HCT116 (cell line): ENCODE data around the gene TMOD1. TPM values are rescaled to one million over a fixed set of nuclear protein-coding genes. Genes with fewer than 3 reads are reported as not detected.

Experiments used
- ATAC-seq: fragments of 200-7000 bp; cut with Tn5 transposase; 2 replicates; pipeline ENCODE4 v1.9.1; 2020; ENCODE audit warnings: mild to moderate bottlenecking, moderate library complexity
- BruUV-seq: library from RNA; stranded (reverse); fragments of 400-500 nt; replicated peaks from 2 replicates; lab custom pipeline; 2021; lab: Mats Ljungman, UMichigan
- CTCF ChIA-PET: fragments of 300-600 bp; sonication (Branson Sonifier 250); formaldehyde crosslinking; loops from one replicate; lab custom pipeline; 2021; ENCODE audit warnings: antibody characterized with exemption; lab: Charles Lee
- POLR2A ChIA-PET: fragments of 300-600, 350-600 bp; sonication (Branson Sonifier 250); formaldehyde crosslinking; loops from one replicate; lab custom pipeline; 2021; ENCODE audit warnings: antibody characterized with exemption; lab: Charles Lee
- RAD21 ChIA-PET, 2 experiments: fragments of 300-600 bp; sonication (Branson Sonifier 250); formaldehyde crosslinking; loops; one replicate each; lab custom pipeline; 2023; ENCODE audit warnings: low total read pairs in 2 of 2; ENCODE audit not compliant: uncharacterized antibody in 2 of 2, unreplicated experiment in 2 of 2, low non-redundant PET in 1 of 2; lab: Charles Lee
- DNase-seq: peaks from one replicate; pipeline ENCODE4 v3.0.0-alpha.2; 2010; ENCODE audit warnings: low read depth, low spot score
- H2AFZ ChIP-seq: fragments of 200-600 bp; shearing (Covaris generic), sonication (generic); 2 replicates; pipeline ENCODE4 v1.6.1; 2017; ENCODE audit warnings: low read depth, mixed run types, mixed read lengths, antibody characterized with exemption, low read length; ENCODE audit not compliant: poor library complexity, severe bottlenecking
- H3K27ac ChIP-seq: 2 replicates; pipeline ENCODE4 v1.5.1; 2012; ENCODE audit warnings: low read depth, low read length
- H3K27me3 ChIP-seq: fragments of 200-600 bp; sonication (generic); 2 replicates; pipeline ENCODE4 v1.6.1; 2016; ENCODE audit warnings: mixed run types, low read length, mixed read lengths; ENCODE audit not compliant: insufficient read depth
- H3K36me3 ChIP-seq, 2 experiments: fragments of 200-500 bp in 1 of 2; fragments of 200-600 bp in 1 of 2; sonication (Bioruptor generic) in 1 of 2; sonication (generic) in 1 of 2; 2 replicates each; pipeline versions ENCODE4 v1.5.1 to v1.6.1; 2014 to 2016; ENCODE audit warnings: low read length in 2 of 2, inconsistent platforms in 1 of 2, mixed read lengths in 1 of 2, mixed run types in 1 of 2; ENCODE audit not compliant: insufficient read depth in 2 of 2, control insufficient read depth in 1 of 2
- H3K4me1 ChIP-seq, 2 experiments: fragments of 200-600 bp in 1 of 2; sonication (generic) in 1 of 2; 2 replicates each; pipeline versions ENCODE4 v1.5.1 to v1.6.1; 2012 to 2017; ENCODE audit warnings: low read length in 2 of 2, inconsistent platforms in 1 of 2, mild to moderate bottlenecking in 1 of 2, mixed read lengths in 1 of 2, mixed run types in 1 of 2, moderate library complexity in 1 of 2; ENCODE audit not compliant: insufficient read depth in 2 of 2, control insufficient read depth in 1 of 2
- H3K4me2 ChIP-seq: fragments of 200-600 bp; sonication (generic); 2 replicates; pipeline ENCODE4 v1.6.1; 2017; ENCODE audit warnings: mixed run types, low read length, mixed read lengths
- H3K4me3 ChIP-seq, 2 experiments: fragments of 200-600 bp in 1 of 2; sonication (generic) in 1 of 2; replicated peaks in 1 of 2; 2 replicates each; pipeline ENCODE4 v1.5.1; 2011 to 2016; ENCODE audit warnings: low read length in 2 of 2, control low read depth in 1 of 2, low read depth in 1 of 2, mild to moderate bottlenecking in 1 of 2, mixed read lengths in 1 of 2, mixed run types in 1 of 2
- H3K79me2 ChIP-seq: fragments of 200-600 bp; sonication (generic); 2 replicates; pipeline ENCODE4 v1.6.1; 2017; ENCODE audit warnings: mild to moderate bottlenecking, mixed run types, low read length, moderate library complexity, mixed read lengths; ENCODE audit not compliant: insufficient read depth
- H3K9ac ChIP-seq: fragments of 200-600 bp; sonication (generic); 2 replicates; pipeline ENCODE4 v1.6.1; 2016; ENCODE audit warnings: low read length, mixed read lengths
- H3K9me2 ChIP-seq: fragments of 200-600 bp; sonication (generic), shearing (Covaris generic); 2 replicates; pipeline ENCODE4 v1.6.1; 2017; ENCODE audit warnings: mixed run types, mild to moderate bottlenecking, moderate library complexity; ENCODE audit not compliant: insufficient read depth
- H3K9me3 ChIP-seq, 2 experiments: fragments of 200-500 bp in 1 of 2; fragments of 200-600 bp in 1 of 2; sonication (Bioruptor generic) in 1 of 2; sonication (generic) in 1 of 2; 2 replicates each; pipeline ENCODE4 v1.6.1; 2014 to 2017; ENCODE audit warnings: low read length in 2 of 2, mixed read lengths in 2 of 2, inconsistent platforms in 1 of 2, low read depth in 1 of 2, mild to moderate bottlenecking in 1 of 2, mixed run types in 1 of 2, moderate library complexity in 1 of 2; ENCODE audit not compliant: control insufficient read depth in 1 of 2, insufficient read depth in 1 of 2
- H4K20me1 ChIP-seq: fragments of 200-600 bp; sonication (generic), shearing (Covaris generic); 2 replicates; pipeline ENCODE4 v1.6.1; 2017; ENCODE audit warnings: mixed run types, mild to moderate bottlenecking, moderate library complexity; ENCODE audit not compliant: insufficient read depth
- POLR2A ChIP-seq: IDR thresholded peaks from 2 replicates; pipeline ENCODE4 v1.7.0; 2011; ENCODE audit warnings: borderline replicate concordance; ENCODE audit not compliant: insufficient read depth, insufficient read length; ENCODE audit errors: extremely low read depth
- POLR2AphosphoS5 ChIP-seq: IDR thresholded peaks from 2 replicates; pipeline ENCODE4 v1.6.1; 2011; ENCODE audit warnings: mild to moderate bottlenecking, low read depth, low read length, moderate library complexity
- RAD21 ChIP-seq: IDR thresholded peaks from 2 replicates; pipeline ENCODE4 v1.6.1; 2012; ENCODE audit warnings: low read depth, mild to moderate bottlenecking
- TCF7L2 ChIP-seq: IDR thresholded peaks from 2 replicates; pipeline ENCODE4 v1.7.0; 2011; ENCODE audit warnings: borderline replicate concordance, inconsistent platforms; ENCODE audit not compliant: insufficient read depth, insufficient read length; ENCODE audit errors: extremely low read depth
- intact Hi-C: fragments of 100-400 bp; cut with micrococcal nuclease; formaldehyde crosslinking; loops from 2 replicates; pipeline ENCODE4 v1.10.0; 2022
- total RNA-seq: library from RNA; stranded (reverse); gene quantifications from one replicate; pipeline ENCODE4 v1.2.1, GENCODE V29; 2021; ENCODE audit not compliant: unreplicated experiment
- TF ChIP-seq, protein P1 (sequence below): IDR thresholded peaks from 2 replicates; pipeline ENCODE4 v1.6.1; 2011; ENCODE audit warnings: mild to moderate bottlenecking, low read length, moderate library complexity; ENCODE audit not compliant: insufficient replicate concordance; ENCODE audit errors: extremely low read depth
- TF ChIP-seq, protein P2 (sequence below): IDR thresholded peaks from 2 replicates; pipeline ENCODE4 v1.6.1; 2012
- TF ChIP-seq, protein P3 (sequence below): IDR thresholded peaks from 2 replicates; pipeline ENCODE4 v1.6.1; 2012

Gene TMOD1
- total RNA-seq, 1 experiment from 2014 or later: 4.4 TPM

DNA sequence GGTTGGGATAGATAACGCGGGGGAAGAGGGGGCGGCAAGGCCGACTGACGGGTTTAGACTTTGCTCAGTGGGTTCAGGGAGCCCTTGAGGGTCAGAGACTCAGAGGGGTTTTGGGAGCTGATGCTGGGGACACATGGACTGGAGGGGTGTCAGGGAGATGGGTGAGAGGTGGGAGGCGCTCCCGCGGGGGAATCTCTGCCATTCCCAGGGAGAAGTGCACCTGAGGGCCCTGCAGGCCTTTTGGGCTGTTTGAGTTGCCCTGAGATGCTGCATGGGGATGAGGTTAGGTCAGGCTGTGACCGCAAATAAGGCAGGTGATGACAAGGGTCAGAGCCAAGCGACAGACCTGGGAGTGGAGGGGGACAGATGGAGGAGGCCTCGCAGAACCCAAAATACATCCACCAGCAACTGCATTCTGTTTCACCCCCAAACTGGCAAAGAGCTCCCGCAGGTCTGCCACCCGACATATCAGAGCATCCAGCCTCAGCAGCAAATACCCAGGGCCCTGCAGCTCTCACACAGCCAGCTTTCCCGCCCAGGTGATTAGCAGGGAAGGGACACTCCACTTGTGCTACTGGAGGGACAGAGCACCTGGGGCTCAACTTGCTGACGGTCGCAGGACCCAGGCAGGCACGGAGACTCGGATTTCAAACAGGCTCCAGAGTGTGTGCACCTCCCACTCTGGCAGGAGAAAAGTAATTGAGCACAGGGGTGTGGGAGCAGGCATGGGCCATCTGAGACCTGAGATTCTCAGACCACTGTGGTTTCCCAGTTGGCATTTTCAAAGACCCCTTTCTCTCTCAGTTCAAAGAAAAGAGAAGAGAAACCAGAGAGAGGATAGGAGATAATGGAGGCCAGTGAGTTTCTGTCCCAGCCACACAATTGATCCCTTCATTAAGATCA lies 26.4 kb downstream of the TMOD1 start:
- BruUV-seq: no TSS peak
- Histone ChIP-seq H3K9me2 (no peaks in the 10 kb centered on the region), H3K4me2 (no peak overlapping the region), H3K27ac (no peak overlapping the region), H3K27me3 (no peaks in the 10 kb centered on the region), H3K4me1 (peaks cover 3 to 6% of the 10 kb centered on the region in 2 experiments; a peak in 2 of 4 replicates), H2AFZ (no peak overlapping the region), H3K79me2 (no peaks in the 10 kb centered on the region), H3K4me3 (no peak overlapping the region), H4K20me1 (no peaks in the 10 kb centered on the region), H3K9me3 (no peaks in the 10 kb centered on the region), H3K9ac (no peak overlapping the region), H3K36me3 (no peaks in the 10 kb centered on the region)
- RAD21 ChIA-PET: no interaction called here
- CTCF ChIA-PET: no interaction called here
- TF ChIP-seq, protein P1, sequence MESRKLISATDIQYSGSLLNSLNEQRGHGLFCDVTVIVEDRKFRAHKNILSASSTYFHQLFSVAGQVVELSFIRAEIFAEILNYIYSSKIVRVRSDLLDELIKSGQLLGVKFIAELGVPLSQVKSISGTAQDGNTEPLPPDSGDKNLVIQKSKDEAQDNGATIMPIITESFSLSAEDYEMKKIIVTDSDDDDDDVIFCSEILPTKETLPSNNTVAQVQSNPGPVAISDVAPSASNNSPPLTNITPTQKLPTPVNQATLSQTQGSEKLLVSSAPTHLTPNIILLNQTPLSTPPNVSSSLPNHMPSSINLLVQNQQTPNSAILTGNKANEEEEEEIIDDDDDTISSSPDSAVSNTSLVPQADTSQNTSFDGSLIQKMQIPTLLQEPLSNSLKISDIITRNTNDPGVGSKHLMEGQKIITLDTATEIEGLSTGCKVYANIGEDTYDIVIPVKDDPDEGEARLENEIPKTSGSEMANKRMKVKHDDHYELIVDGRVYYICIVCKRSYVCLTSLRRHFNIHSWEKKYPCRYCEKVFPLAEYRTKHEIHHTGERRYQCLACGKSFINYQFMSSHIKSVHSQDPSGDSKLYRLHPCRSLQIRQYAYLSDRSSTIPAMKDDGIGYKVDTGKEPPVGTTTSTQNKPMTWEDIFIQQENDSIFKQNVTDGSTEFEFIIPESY: no peak
- TF ChIP-seq POLR2A (no peak), TCF7L2 (no peak), POLR2AphosphoS5 (no peak), RAD21 (no peak)
- TF ChIP-seq, protein P2, sequence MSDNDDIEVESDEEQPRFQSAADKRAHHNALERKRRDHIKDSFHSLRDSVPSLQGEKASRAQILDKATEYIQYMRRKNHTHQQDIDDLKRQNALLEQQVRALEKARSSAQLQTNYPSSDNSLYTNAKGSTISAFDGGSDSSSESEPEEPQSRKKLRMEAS: no peak
- TF ChIP-seq, protein P3, sequence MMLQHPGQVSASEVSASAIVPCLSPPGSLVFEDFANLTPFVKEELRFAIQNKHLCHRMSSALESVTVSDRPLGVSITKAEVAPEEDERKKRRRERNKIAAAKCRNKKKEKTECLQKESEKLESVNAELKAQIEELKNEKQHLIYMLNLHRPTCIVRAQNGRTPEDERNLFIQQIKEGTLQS: no peak
- DNase-seq (no peak), ATAC-seq (no peak)
- intact Hi-C loops: no loop called here
- POLR2A ChIA-PET: no interaction called here
